Esophagus mucosa (tissue), 1 donor: ENCODE measurements around the gene RAB39A. TPM values are rescaled to one million over a fixed set of nuclear protein-coding genes. Genes with fewer than 3 reads are reported as not detected.

Experiments
- total RNA-seq: library from RNA; stranded (reverse); gene quantifications from one replicate; pipeline ENCODE4 v1.2.4, GENCODE V29; 2023
- donor health status: DM: yes; HTN: yes; CAD: no.

RAB39A gene
- total RNA-seq, 1 donor from 2014 or later: not detected

Other genes starting within 250 kb of the RAB39A start
- 0.52 TPM for gene SLN, start 216.4 kb upstream of the RAB39A start, total RNA-seq
- 14.7 TPM for gene SLC35F2, start 69.7 kb upstream of the RAB39A start, total RNA-seq
- 23.4 TPM for gene CUL5, start 80.5 kb downstream of the RAB39A start, total RNA-seq
- 27.7 TPM for gene ACAT1, start 193.1 kb downstream of the RAB39A start, total RNA-seq